ENCODE results near the gene PROM1. TPM values are rescaled to one million over a fixed set of nuclear protein-coding genes. Genes with fewer than 3 reads are reported as not detected.

Gene PROM1
- total and polyA plus RNA-seq, 2 experiments from 2014 or later, result 36.6 to 66.6 TPM

- no peak for TF ChIP-seq CREB1 (CRISPR knock-in tag; IDR thresholded peaks at IDR 0.05; ENCODE audit: low read depth)
- no peak for TF ChIP-seq EZH2 (IDR thresholded peaks at IDR 0.05; ENCODE audit: low read depth, unreplicated experiment)
- no peak for TF ChIP-seq ZNF331 (CRISPR knock-in tag; IDR thresholded peaks at IDR 0.05; ENCODE audit: low read depth)
Measured at GRCh38 chr4:15963576-15963975, 120.2 kb downstream of the PROM1 start (continued).

- no peaks in the 10 kb centered on the region; the same call in 1 of the 2 replicates for H3K36me3 ChIP-seq (ENCODE audit: insufficient read depth)
- Mint-ChIP-seq H3K4me3 (no peak within 1 kb of the TSS), H3K27ac (no peak within 1 kb of the TSS), H3K4me1 (peaks cover 13% of the 10 kb centered on the region), H3K9me3 (peaks cover 16% of the 10 kb centered on the region), H3K27me3 (ENCODE audit: insufficient read depth, low read depth, poor library complexity) (no peaks in the 10 kb centered on the region), H3K36me3 (ENCODE audit: low read depth) (peaks cover 18% of the 10 kb centered on the region)
- H3K4me2 ChIP-seq, result no peak within 1 kb of the TSS
- peak within 1 kb of the TSS; percentile 95 for H2AFZ ChIP-seq
- H3K4me1 ChIP-seq (ENCODE audit: insufficient read depth), result no peaks in the 10 kb centered on the region; the same call in 1 of the 2 replicates
- no peaks in the 10 kb centered on the region for H4K20me1 ChIP-seq (replicated peaks; ENCODE audit: insufficient read depth)
- DNase-seq (ENCODE audit: low spot score), result peak; percentile 84
- peak; percentile 92 for ATAC-seq
- H3K79me2 ChIP-seq (replicated peaks; ENCODE audit: insufficient read depth), result no peaks in the 10 kb centered on the region
- no peaks in the 10 kb centered on the region for H3K9me2 ChIP-seq (ENCODE audit: insufficient read depth)
- H3K4me3 ChIP-seq, result no peak within 1 kb of the TSS
- TF ChIP-seq CTCF (conservative IDR thresholded peaks at IDR 0.05; ENCODE audit: low read depth in 2 of 2) (peak; percentile 85 to 90), ZNF331 (CRISPR knock-in tag; IDR thresholded peaks at IDR 0.05; ENCODE audit: low read depth) (no peak)
- H3F3A ChIP-seq (replicated peaks; ENCODE audit: low read depth), result 0 out of 2 replicates have a peak, but pooled peaks cover 3% of the 10 kb centered on the region
- no peak within 1 kb of the TSS for H3K27ac ChIP-seq (ENCODE audit: low read depth)
- no peaks in the 10 kb centered on the region for H3K27me3 ChIP-seq (ENCODE audit: insufficient read depth)
Measured at GRCh38 chr4:15963001-15963451, 120.8 kb downstream of the PROM1 start, which contains the start of gene FGFBP2. FGFBP2 (minus strand) TSS chr4:15963175; CDS start chr4:15963129, 46 bp downstream.

- DNase-seq (ENCODE audit: low spot score) (no peak), ATAC-seq (no peak)
- 0 out of 2 replicates have a peak, but pooled peaks cover 3% of the 10 kb centered on the region for H3F3A ChIP-seq (replicated peaks; ENCODE audit: low read depth)
- H4K20me1 ChIP-seq (replicated peaks; ENCODE audit: insufficient read depth), result no peaks in the 10 kb centered on the region
- H3K4me3 ChIP-seq, result no peak overlapping the region
- no peak overlapping the region for H3K4me2 ChIP-seq
- no peaks in the 10 kb centered on the region for H3K27me3 ChIP-seq (ENCODE audit: insufficient read depth)
- Mint-ChIP-seq H3K4me1 (peaks cover 15% of the 10 kb centered on the region), H3K36me3 (ENCODE audit: low read depth) (peaks cover 8% of the 10 kb centered on the region), H3K9me3 (peaks cover 14% of the 10 kb centered on the region), H3K4me3 (no peak overlapping the region), H3K27me3 (ENCODE audit: insufficient read depth, low read depth, poor library complexity) (no peaks in the 10 kb centered on the region), H3K27ac (no peak overlapping the region)
- H3K79me2 ChIP-seq (replicated peaks; ENCODE audit: insufficient read depth), result no peaks in the 10 kb centered on the region
- no peak overlapping the region for H3K27ac ChIP-seq (ENCODE audit: low read depth)
- H3K36me3 ChIP-seq (ENCODE audit: insufficient read depth), result no peaks in the 10 kb centered on the region; the same call in 1 of the 2 replicates
- no peaks in the 10 kb centered on the region for H3K9me2 ChIP-seq (ENCODE audit: insufficient read depth)
- 0 out of 2 replicates have a peak overlapping the region, but pooled peaks have one; percentile 95 for H2AFZ ChIP-seq
- no peaks in the 10 kb centered on the region; the same call in 1 of the 2 replicates for H3K4me1 ChIP-seq (ENCODE audit: insufficient read depth)
- TF ChIP-seq ZNF462 (CRISPR knock-in tag; IDR thresholded peaks at IDR 0.05) (no peak), STAT1 (IDR thresholded peaks at IDR 0.05; ENCODE audit: unreplicated experiment) (no peak), NANOG (IDR thresholded peaks at IDR 0.05; ENCODE audit: borderline replicate concordance) (no peak), JUNB (IDR thresholded peaks at IDR 0.05; ENCODE audit: unreplicated experiment) (no peak)
Measured at GRCh38 chr4:15961781-15962510, 121.9 kb downstream of the PROM1 start.
